K562 (cell line): ENCODE data around the gene RET. TPM values are rescaled to one million over a fixed set of nuclear protein-coding genes. Genes with fewer than 3 reads are reported as not detected.

Source experiments
- ATAC-seq: fragments of 200-7000 bp; cut with Tn5 transposase; 3 replicates; pipeline ENCODE4 v1.9.1; 2020; ENCODE audit warnings: moderate library complexity
- BruUV-seq: library from RNA; stranded (reverse); fragments of 400-500 nt; replicated peaks from 2 replicates; lab custom pipeline; 2021; lab: Mats Ljungman, UMichigan
- CTCF ChIA-PET: fragments of 300-600 bp; formaldehyde crosslinking; extraction: SDS; loops from one replicate; lab custom pipeline; 2021; ENCODE audit warnings: low intra/inter-chr PET ratio; lab: Yijun Ruan, JAX
- POLR2A ChIA-PET: fragments of 300-600, 350-650 bp; sonication (Branson Sonifier 250); formaldehyde crosslinking; extraction: SDS; loops from one replicate; lab custom pipeline; 2021; ENCODE audit warnings: antibody characterized with exemption, inconsistent platforms; lab: Yijun Ruan, JAX
- DNase-seq, 4 experiments: peaks; one replicate each; pipeline versions ENCODE4 v3.0.0 to v3.0.0-alpha.2; 2011 to 2018; ENCODE audit warnings: low spot score in 3 of 4, mixed read lengths in 3 of 4; ENCODE audit errors: extremely low read depth in 1 of 4
- FAIRE-seq: peaks from 2 replicates; lab custom pipeline; 2011; peaks lifted over from hg19 to GRCh38; lab: Jason Lieb, UNC
- H2AFZ ChIP-seq: 2 replicates; pipeline ENCODE4 v1.6.0; 2011; ENCODE audit warnings: low read depth, low read length, control low read depth, inconsistent platforms
- H3K27ac ChIP-seq: fragments of 200-600 bp; 3 replicates; pipeline ENCODE4 v1.8.0; 2011; ENCODE audit warnings: low read depth, mild to moderate bottlenecking, control low read depth, inconsistent platforms, low read length, moderate library complexity, mixed read lengths; ENCODE audit errors: extremely low read depth
- H3K27me3 ChIP-seq, 2 experiments: fragments of 300-600 bp in 1 of 2; 2 replicates in 1 of 2; 3 replicates in 1 of 2; pipeline versions ENCODE4 v1.6.0 to v1.8.0; 2011; ENCODE audit warnings: inconsistent platforms in 2 of 2, low read length in 2 of 2, mild to moderate bottlenecking in 1 of 2, mixed read lengths in 1 of 2, moderate library complexity in 1 of 2; ENCODE audit not compliant: control insufficient read depth in 2 of 2, insufficient read depth in 2 of 2
- H3K36me3 ChIP-seq: fragments of 300-600 bp; 3 replicates; pipeline ENCODE4 v1.8.0; 2011; ENCODE audit warnings: mild to moderate bottlenecking, low read length, inconsistent platforms; ENCODE audit not compliant: control insufficient read depth, insufficient read depth
- H3K4me1 ChIP-seq, 2 experiments: fragments of 200-600 bp in 1 of 2; replicated peaks in 1 of 2; 2 replicates in 1 of 2; 3 replicates in 1 of 2; pipeline versions ENCODE4 v1.5.1 to v1.8.0; 2011; ENCODE audit warnings: inconsistent platforms in 2 of 2, low read length in 2 of 2, mild to moderate bottlenecking in 1 of 2, mixed read lengths in 1 of 2, moderate library complexity in 1 of 2; ENCODE audit not compliant: control insufficient read depth in 2 of 2, insufficient read depth in 2 of 2
- H3K4me2 ChIP-seq: 2 replicates; pipeline ENCODE4 v1.6.1; 2011; ENCODE audit warnings: low read length, control low read depth, inconsistent platforms, mixed read lengths; ENCODE audit not compliant: insufficient read depth
- H3K4me3 ChIP-seq: fragments of 200-600 bp; sonication (generic), shearing (Covaris generic); 2 replicates; pipeline ENCODE4 v1.5.1; 2016; ENCODE audit warnings: control low read depth, inconsistent platforms
- H3K79me2 ChIP-seq: fragments of 200-600 bp; 3 replicates; pipeline ENCODE4 v1.8.0; 2011; ENCODE audit warnings: low read length, inconsistent platforms; ENCODE audit not compliant: control insufficient read depth, insufficient read depth
- H3K9ac ChIP-seq, 2 experiments: 2 replicates each; pipeline versions ENCODE4 v1.6.0 to v1.6.1; 2011; ENCODE audit warnings: low read depth in 2 of 2, low read length in 2 of 2, control low read depth in 1 of 2, inconsistent platforms in 1 of 2, mild to moderate bottlenecking in 1 of 2, mixed read lengths in 1 of 2; ENCODE audit not compliant: insufficient read depth in 1 of 2
- H3K9me1 ChIP-seq: one replicate; pipeline ENCODE4 v1.6.0; 2011; ENCODE audit warnings: inconsistent platforms, mild to moderate bottlenecking, low read length, moderate library complexity; ENCODE audit not compliant: control insufficient read depth, insufficient read depth
- H3K9me3 ChIP-seq: replicated peaks from 2 replicates; pipeline ENCODE4 v1.5.1; 2011; ENCODE audit warnings: low read depth, low read length, inconsistent platforms; ENCODE audit not compliant: control insufficient read depth, insufficient read depth
- H4K20me1 ChIP-seq: replicated peaks from 2 replicates; pipeline ENCODE4 v1.6.1; 2011; ENCODE audit warnings: low read length, inconsistent platforms, mixed read lengths; ENCODE audit not compliant: control insufficient read depth, insufficient read depth
- ELF1 ChIP-seq: fragments of 200-800 bp; sonication (Bioruptor generic); IDR thresholded peaks from 2 replicates; pipeline ENCODE4 v1.6.1; 2016; ENCODE audit warnings: missing genetic modification characterization, missing compliant biosample characterization
- GTF2E2 ChIP-seq: fragments of 200-800 bp; sonication (Bioruptor generic); IDR thresholded peaks from 2 replicates; pipeline ENCODE4 v1.6.1; 2016; ENCODE audit warnings: missing genetic modification characterization, missing compliant biosample characterization
- RFX7 ChIP-seq: fragments of 250-450 bp; sonication (Bioruptor Pico); IDR thresholded peaks from 2 replicates; pipeline ENCODE4 v1.5.1; 2021; ENCODE audit warnings: mild to moderate bottlenecking
- XRCC4 ChIP-seq: IDR thresholded peaks from one replicate; pipeline ENCODE4 v1.6.1; 2011; ENCODE audit not compliant: insufficient read depth, insufficient read length; ENCODE audit errors: extremely low read depth
- ZBTB11 ChIP-seq, 3 experiments: fragments of 200-800 bp in 1 of 3; fragments of 250-450 bp in 1 of 3; fragments of 450-650 bp in 1 of 3; sonication (Bioruptor Pico) in 1 of 3; sonication (Bioruptor generic) in 1 of 3; formaldehyde crosslinking in 1 of 3; IDR thresholded peaks; 2 replicates each; pipeline versions ENCODE4 v1.6.1 to v1.8.0; 2016 to 2022; ENCODE audit warnings: mild to moderate bottlenecking in 2 of 3, missing genetic modification characterization in 2 of 3, missing compliant biosample characterization in 1 of 3, moderate library complexity in 1 of 3
- ZKSCAN8 ChIP-seq: fragments of 200-800 bp; sonication (Bioruptor generic); IDR thresholded peaks from 2 replicates; pipeline ENCODE4 v1.6.1; 2016; ENCODE audit warnings: missing genetic modification characterization, missing compliant biosample characterization
- ZNF395 ChIP-seq: fragments of 200-800 bp; sonication (Bioruptor generic); IDR thresholded peaks from 2 replicates; pipeline ENCODE4 v1.6.1; 2017; ENCODE audit warnings: missing genetic modification characterization, missing compliant biosample characterization
- WGBS: fragments of 100-300 bp; shearing (Covaris generic); methylation state at CpG from one replicate; pipeline ENCODE4 v1.1.6; 2016; ENCODE audit warnings: low coverage, mixed read lengths; ENCODE audit not compliant: insufficient coverage; ENCODE audit errors: missing lambda C conversion rate; 5-methylcytosine and 5-hydroxymethylcytosine counted together
- in situ Hi-C: fragments of 300-500 bp; cut with MboI; formaldehyde crosslinking; loops from 4 replicates; pipeline ENCODE4 v1.15.0; 2018; ENCODE audit warnings: inconsistent platforms, mixed read lengths
- intact Hi-C: fragments of 100-400 bp; cut with micrococcal nuclease; formaldehyde crosslinking; loops from 2 replicates; pipeline ENCODE4 v1.14.2; 2022
- polyA plus RNA-seq, 8 experiments: library from polyadenylated mRNA; depleted of rRNA in 4 of 8; stranded (reverse) in 5 of 8; unstranded in 3 of 8; fragments of >200 nt; fragmentation: Nextera tagmentation in 2 of 8; fragmentation: Illumina TruSeq in 1 of 8; extraction: Ambion mirVana in 2 of 8; extraction: Trizol in 1 of 8; gene quantifications; 2 replicates each; pipeline versions ENCODE4 v1.2.1 to v1.2.3, GENCODE V29; 2011 to 2014; ENCODE audit warnings: inconsistent platforms in 1 of 8, missing spikeins in 1 of 8
- total RNA-seq, 7 experiments: library from RNA; depleted of rRNA in 6 of 7; stranded (reverse); fragments of >200 nt in 6 of 7; fragmentation: Illumina TruSeq in 2 of 7; extraction: Trizol in 2 of 7; gene quantifications; 2 replicates each; pipeline versions ENCODE4 v1.2.1 to v1.2.3, GENCODE V29; 2011 to 2021; ENCODE audit warnings: low replicate concordance in 1 of 7
- TF ChIP-seq, protein P1 (sequence below): fragments of 450-650 bp; IDR thresholded peaks from 2 replicates; pipeline ENCODE4 v1.6.1; 2017; ENCODE audit warnings: antibody characterized with exemption, mild to moderate bottlenecking
- TF ChIP-seq, protein P2 (sequence below): IDR thresholded peaks from 2 replicates; pipeline ENCODE4 v1.6.1; 2012; ENCODE audit warnings: low read depth, low read length, improper control_type of control experiment, borderline replicate concordance

Gene RET
- total and polyA plus RNA-seq, 9 of the 15 experiments (the other 6 are each of a cell fraction or from before 2014, with no cell fraction given), result 0.04 to 0.05 TPM; not detected in 7

DNA sequence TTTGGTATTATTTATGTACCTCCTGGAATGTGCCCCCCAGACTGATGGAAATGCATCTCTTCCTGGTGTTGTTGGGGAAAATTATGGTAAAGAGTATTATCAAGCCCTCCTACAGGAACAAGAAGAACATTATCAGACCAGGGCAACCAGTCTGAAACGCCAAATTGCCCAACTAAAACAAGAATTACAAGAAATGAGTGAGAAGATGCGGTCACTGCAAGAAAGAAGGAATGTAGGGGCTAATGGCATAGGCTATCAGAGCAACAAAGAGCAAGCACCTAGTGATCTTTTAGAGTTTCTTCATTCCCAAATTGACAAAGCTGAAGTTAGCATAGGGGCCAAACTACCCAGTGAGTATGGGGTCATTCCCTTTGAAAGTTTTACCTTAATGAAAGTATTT lies 78.4 kb downstream of the RET start (continued):
- TF ChIP-seq RFX7, result no peak
- no peak for TF ChIP-seq ZNF395 (CRISPR knock-in tag)
- TF ChIP-seq ELF1 (tag), result no peak
- TF ChIP-seq, protein P1, sequence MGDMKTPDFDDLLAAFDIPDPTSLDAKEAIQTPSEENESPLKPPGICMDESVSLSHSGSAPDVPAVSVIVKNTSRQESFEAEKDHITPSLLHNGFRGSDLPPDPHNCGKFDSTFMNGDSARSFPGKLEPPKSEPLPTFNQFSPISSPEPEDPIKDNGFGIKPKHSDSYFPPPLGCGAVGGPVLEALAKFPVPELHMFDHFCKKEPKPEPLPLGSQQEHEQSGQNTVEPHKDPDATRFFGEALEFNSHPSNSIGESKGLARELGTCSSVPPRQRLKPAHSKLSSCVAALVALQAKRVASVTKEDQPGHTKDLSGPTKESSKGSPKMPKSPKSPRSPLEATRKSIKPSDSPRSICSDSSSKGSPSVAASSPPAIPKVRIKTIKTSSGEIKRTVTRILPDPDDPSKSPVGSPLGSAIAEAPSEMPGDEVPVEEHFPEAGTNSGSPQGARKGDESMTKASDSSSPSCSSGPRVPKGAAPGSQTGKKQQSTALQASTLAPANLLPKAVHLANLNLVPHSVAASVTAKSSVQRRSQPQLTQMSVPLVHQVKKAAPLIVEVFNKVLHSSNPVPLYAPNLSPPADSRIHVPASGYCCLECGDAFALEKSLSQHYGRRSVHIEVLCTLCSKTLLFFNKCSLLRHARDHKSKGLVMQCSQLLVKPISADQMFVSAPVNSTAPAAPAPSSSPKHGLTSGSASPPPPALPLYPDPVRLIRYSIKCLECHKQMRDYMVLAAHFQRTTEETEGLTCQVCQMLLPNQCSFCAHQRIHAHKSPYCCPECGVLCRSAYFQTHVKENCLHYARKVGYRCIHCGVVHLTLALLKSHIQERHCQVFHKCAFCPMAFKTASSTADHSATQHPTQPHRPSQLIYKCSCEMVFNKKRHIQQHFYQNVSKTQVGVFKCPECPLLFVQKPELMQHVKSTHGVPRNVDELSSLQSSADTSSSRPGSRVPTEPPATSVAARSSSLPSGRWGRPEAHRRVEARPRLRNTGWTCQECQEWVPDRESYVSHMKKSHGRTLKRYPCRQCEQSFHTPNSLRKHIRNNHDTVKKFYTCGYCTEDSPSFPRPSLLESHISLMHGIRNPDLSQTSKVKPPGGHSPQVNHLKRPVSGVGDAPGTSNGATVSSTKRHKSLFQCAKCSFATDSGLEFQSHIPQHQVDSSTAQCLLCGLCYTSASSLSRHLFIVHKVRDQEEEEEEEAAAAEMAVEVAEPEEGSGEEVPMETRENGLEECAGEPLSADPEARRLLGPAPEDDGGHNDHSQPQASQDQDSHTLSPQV, result no peak
- TF ChIP-seq XRCC4, result no peak

GRCh38 chr10:43155741-43156140 lies 78.9 kb downstream of the RET start:
- no peaks in the 10 kb centered on the region for H3K9me1 ChIP-seq
- no peak for ATAC-seq
- H3K9ac ChIP-seq, result no peak overlapping the region
- CTCF ChIA-PET, result no interaction called here
- H4K20me1 ChIP-seq, result no peaks in the 10 kb centered on the region
- H3K4me2 ChIP-seq, result no peak overlapping the region
- H3K27me3 ChIP-seq, result no peaks in the 10 kb centered on the region
- in situ Hi-C loops (no loop called here), intact Hi-C loops (no loop called here)
- no peak overlapping the region for H3K4me3 ChIP-seq
- H3K79me2 ChIP-seq, result no peaks in the 10 kb centered on the region
- DNase-seq, result no peak
- H3K9me3 ChIP-seq, result no peaks in the 10 kb centered on the region
- H2AFZ ChIP-seq, result no peak overlapping the region
- 9% methylated on average over 1 of the region's 1 CpG for WGBS
- H3K27ac ChIP-seq, result no peak overlapping the region
- no peak for FAIRE-seq
- no TSS peak for BruUV-seq
- peaks cover 0 to 3% of the 10 kb centered on the region in 2 experiments; a peak in 1 of 5 replicates for H3K4me1 ChIP-seq
- H3K36me3 ChIP-seq, result no peaks in the 10 kb centered on the region
- POLR2A ChIA-PET, result interaction anchor here (1.8 kb wide), 1 partner anchor 15 kb away, joined by 3 read pairs; no protein-coding TSS in a partner anchor
- TF ChIP-seq, protein P2, sequence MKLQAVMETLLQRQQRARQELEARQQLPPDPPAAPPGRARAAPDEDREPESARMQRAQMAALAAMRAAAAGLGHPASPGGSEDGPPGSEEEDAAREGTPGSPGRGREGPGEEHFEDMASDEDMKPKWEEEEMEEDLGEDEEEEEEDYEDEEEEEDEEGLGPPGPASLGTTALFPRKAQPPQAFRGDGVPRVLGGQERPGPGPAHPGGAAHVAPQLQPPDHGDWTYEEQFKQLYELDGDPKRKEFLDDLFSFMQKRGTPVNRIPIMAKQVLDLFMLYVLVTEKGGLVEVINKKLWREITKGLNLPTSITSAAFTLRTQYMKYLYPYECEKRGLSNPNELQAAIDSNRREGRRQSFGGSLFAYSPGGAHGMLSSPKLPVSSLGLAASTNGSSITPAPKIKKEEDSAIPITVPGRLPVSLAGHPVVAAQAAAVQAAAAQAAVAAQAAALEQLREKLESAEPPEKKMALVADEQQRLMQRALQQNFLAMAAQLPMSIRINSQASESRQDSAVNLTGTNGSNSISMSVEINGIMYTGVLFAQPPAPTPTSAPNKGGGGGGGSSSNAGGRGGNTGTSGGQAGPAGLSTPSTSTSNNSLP, result no peak
- TF ChIP-seq ZBTB11 (CRISPR knock-in tag; IDR thresholded peaks at IDR 0.05), result no peak
- no peak for TF ChIP-seq ZKSCAN8 (CRISPR knock-in tag)
- TF ChIP-seq GTF2E2 (tag), result no peak
